ELF-1 (cell line): Measurements from ENCODE around the gene UBR2.

Experiments used
- DNase-seq: peaks from one replicate; pipeline ENCODE4 v3.0.0-alpha.2; 2016; ENCODE audit warnings: low read depth, low spot score

UBR2 gene

GRCh38 chr6:42563697-42564505, at the start of gene UBR2:
Gene UBR2, plus strand, starts transcription at chr6:42564029. Its CDS starts 291 bp downstream, at chr6:42564320.
- peak; percentile 99 for DNase-seq

- DNase-seq: no peak
Observed at GRCh38 chr6:42514745-42515144, 49.1 kb upstream of the UBR2 start.

- no peak for DNase-seq
Observed at GRCh38 chr6:42519779-42520178, 44.0 kb upstream of the UBR2 start.

GRCh38 chr6:42520786-42521607, 42.8 kb upstream of the UBR2 start:
- no peak for DNase-seq

- DNase-seq: no peak
Observed at GRCh38 chr6:42522036-42522435, 41.8 kb upstream of the UBR2 start.

- DNase-seq: no peak
Observed at GRCh38 chr6:42522942-42523814, 40.7 kb upstream of the UBR2 start.

- DNase-seq: no peak
Observed at GRCh38 chr6:42525206-42525605, 38.6 kb upstream of the UBR2 start.

- DNase-seq: no peak
Observed at GRCh38 chr6:42526616-42527015, 37.2 kb upstream of the UBR2 start.

GRCh38 chr6:42527204-42527603, 36.6 kb upstream of the UBR2 start:
- no peak for DNase-seq

- DNase-seq: no peak
Observed at GRCh38 chr6:42530296-42530695, 33.5 kb upstream of the UBR2 start.

- DNase-seq: no peak
Observed at GRCh38 chr6:42530751-42531150, 33.1 kb upstream of the UBR2 start.

GRCh38 chr6:42532038-42532669, 31.7 kb upstream of the UBR2 start:
- DNase-seq: no peak

- no peak for DNase-seq
Observed at GRCh38 chr6:42533794-42534193, 30.0 kb upstream of the UBR2 start.

- DNase-seq: no peak
Observed at GRCh38 chr6:42537536-42537935, 26.3 kb upstream of the UBR2 start.

GRCh38 chr6:42539135-42539534, 24.7 kb upstream of the UBR2 start:
- DNase-seq: no peak

GRCh38 chr6:42545226-42545773, 18.5 kb upstream of the UBR2 start:
- no peak for DNase-seq

- DNase-seq: peak; percentile 91
Observed at GRCh38 chr6:42547407-42548329, 16.2 kb upstream of the UBR2 start.

- DNase-seq: no peak
Observed at GRCh38 chr6:42550277-42550676, 13.6 kb upstream of the UBR2 start.

GRCh38 chr6:42551217-42551616, 12.6 kb upstream of the UBR2 start:
- no peak for DNase-seq

- DNase-seq: no peak
Observed at GRCh38 chr6:42552380-42552779, 11.4 kb upstream of the UBR2 start.
